ENCODE results near the gene IGSF6. TPM values are rescaled to one million over a fixed set of nuclear protein-coding genes. Genes with fewer than 3 reads are reported as not detected.

The IGSF6 gene
- total RNA-seq, 1 experiment from 2014 or later = 0.36 TPM

GRCh38 chr16:21645261-21645721 is 7.1 kb downstream of the IGSF6 start:
- no peak overlapping the region for H3K27ac ChIP-seq (ENCODE audit: low read length)

GRCh38 chr16:21644674-21645073 is 7.7 kb downstream of the IGSF6 start:
- Histone ChIP-seq H3K27ac (ENCODE audit: low read length) (no peak overlapping the region), H4K20me1 (ENCODE audit: low read length) (no peaks in the 10 kb centered on the region), H3K9me3 (ENCODE audit: low read length) (no peaks in the 10 kb centered on the region), H3K9ac (ENCODE audit: low read length) (no peak overlapping the region), H2AFZ (ENCODE audit: low read length) (no peak overlapping the region), H3K9me2 (replicated peaks; ENCODE audit: low read length) (no peaks in the 10 kb centered on the region), H3K4me1 (ENCODE audit: insufficient read depth, low read length) (no peaks in the 10 kb centered on the region; the same call in 1 of the 2 replicates), H3K36me3 (ENCODE audit: low read depth, low read length) (peaks cover 2% of the 10 kb centered on the region), H3K4me2 (ENCODE audit: low read length) (no peak overlapping the region), H3F3A (ENCODE audit: low read length, unreplicated experiment) (no peaks in the 10 kb centered on the region), H3K4me3 (ENCODE audit: low read length) (no peak overlapping the region), H3K79me2 (ENCODE audit: low read length) (0 out of 2 replicates have a peak, but pooled peaks cover 6% of the 10 kb centered on the region), H3K27me3 (ENCODE audit: low read length) (no peaks in the 10 kb centered on the region)
- intact Hi-C loops (cut with micrococcal nuclease) = no loop called here
- POLR2A ChIA-PET (ENCODE audit: unreplicated experiment) = no interaction called here
- no peak for TF ChIP-seq EZH2phosphoT487 (IDR thresholded peaks at IDR 0.05; ENCODE audit: borderline replicate concordance, low read length)
- TF ChIP-seq EZH2 (IDR thresholded peaks at IDR 0.05; ENCODE audit: low read length, unreplicated experiment) = no peak
- TF ChIP-seq, protein P1, sequence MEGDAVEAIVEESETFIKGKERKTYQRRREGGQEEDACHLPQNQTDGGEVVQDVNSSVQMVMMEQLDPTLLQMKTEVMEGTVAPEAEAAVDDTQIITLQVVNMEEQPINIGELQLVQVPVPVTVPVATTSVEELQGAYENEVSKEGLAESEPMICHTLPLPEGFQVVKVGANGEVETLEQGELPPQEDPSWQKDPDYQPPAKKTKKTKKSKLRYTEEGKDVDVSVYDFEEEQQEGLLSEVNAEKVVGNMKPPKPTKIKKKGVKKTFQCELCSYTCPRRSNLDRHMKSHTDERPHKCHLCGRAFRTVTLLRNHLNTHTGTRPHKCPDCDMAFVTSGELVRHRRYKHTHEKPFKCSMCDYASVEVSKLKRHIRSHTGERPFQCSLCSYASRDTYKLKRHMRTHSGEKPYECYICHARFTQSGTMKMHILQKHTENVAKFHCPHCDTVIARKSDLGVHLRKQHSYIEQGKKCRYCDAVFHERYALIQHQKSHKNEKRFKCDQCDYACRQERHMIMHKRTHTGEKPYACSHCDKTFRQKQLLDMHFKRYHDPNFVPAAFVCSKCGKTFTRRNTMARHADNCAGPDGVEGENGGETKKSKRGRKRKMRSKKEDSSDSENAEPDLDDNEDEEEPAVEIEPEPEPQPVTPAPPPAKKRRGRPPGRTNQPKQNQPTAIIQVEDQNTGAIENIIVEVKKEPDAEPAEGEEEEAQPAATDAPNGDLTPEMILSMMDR (conservative IDR thresholded peaks at IDR 0.05; ENCODE audit: low read depth, low read length) = no peak
- BruUV-seq (replicated peaks) = no TSS peak
- CTCF ChIA-PET = no interaction called here
- ATAC-seq (no peak), DNase-seq (no peak)

More at GRCh38 chr16:21645261-21645721, 7.1 kb downstream of the IGSF6 start:
- Histone ChIP-seq H3K27me3 (ENCODE audit: low read length) (no peaks in the 10 kb centered on the region), H3K79me2 (ENCODE audit: low read length) (0 out of 2 replicates have a peak, but pooled peaks cover 6% of the 10 kb centered on the region), H3K4me3 (ENCODE audit: low read length) (no peak overlapping the region), H3F3A (ENCODE audit: low read length, unreplicated experiment) (no peaks in the 10 kb centered on the region), H3K36me3 (ENCODE audit: low read depth, low read length) (peaks cover 2% of the 10 kb centered on the region), H3K4me2 (ENCODE audit: low read length) (no peak overlapping the region), H2AFZ (ENCODE audit: low read length) (no peak overlapping the region), H4K20me1 (ENCODE audit: low read length) (no peaks in the 10 kb centered on the region), H3K4me1 (ENCODE audit: insufficient read depth, low read length) (no peaks in the 10 kb centered on the region; the same call in 1 of the 2 replicates), H3K9ac (ENCODE audit: low read length) (no peak overlapping the region), H3K9me3 (ENCODE audit: low read length) (no peaks in the 10 kb centered on the region), H3K9me2 (replicated peaks; ENCODE audit: low read length) (no peaks in the 10 kb centered on the region)
- DNase-seq (no peak), ATAC-seq (no peak)
- TF ChIP-seq EZH2 (IDR thresholded peaks at IDR 0.05; ENCODE audit: low read length, unreplicated experiment) = no peak
- no peak for TF ChIP-seq EZH2phosphoT487 (IDR thresholded peaks at IDR 0.05; ENCODE audit: borderline replicate concordance, low read length)
- TF ChIP-seq, protein P1 (conservative IDR thresholded peaks at IDR 0.05; ENCODE audit: low read depth, low read length) = no peak
- CTCF ChIA-PET = interaction anchor here (0.7 kb wide), 1 partner anchor 20 kb away, joined by 3 read pairs; no protein-coding TSS in a partner anchor
- intact Hi-C loops (cut with micrococcal nuclease) = no loop called here
- no TSS peak for BruUV-seq (replicated peaks)
- POLR2A ChIA-PET (ENCODE audit: unreplicated experiment) = no interaction called here

GRCh38 chr16:21643785-21644184 is 8.6 kb downstream of the IGSF6 start:
- Histone ChIP-seq H3K4me1 (ENCODE audit: insufficient read depth, low read length) (peaks cover 9% of the 10 kb centered on the region), H3K4me3 (ENCODE audit: low read length) (no peak overlapping the region), H3F3A (ENCODE audit: low read length, unreplicated experiment) (peaks cover 5% of the 10 kb centered on the region), H3K9me2 (replicated peaks; ENCODE audit: low read length) (no peaks in the 10 kb centered on the region), H2AFZ (ENCODE audit: low read length) (no peak overlapping the region), H3K36me3 (ENCODE audit: low read depth, low read length) (peaks cover 2% of the 10 kb centered on the region), H3K79me2 (ENCODE audit: low read length) (peaks cover 10% of the 10 kb centered on the region; the same call in 1 of the 2 replicates), H3K9me3 (ENCODE audit: low read length) (no peaks in the 10 kb centered on the region), H3K9ac (ENCODE audit: low read length) (no peak overlapping the region), H3K27ac (ENCODE audit: low read length) (no peak overlapping the region), H3K4me2 (ENCODE audit: low read length) (no peak overlapping the region), H4K20me1 (ENCODE audit: low read length) (no peaks in the 10 kb centered on the region), H3K27me3 (ENCODE audit: low read length) (no peaks in the 10 kb centered on the region)
- TF ChIP-seq, protein P1 (conservative IDR thresholded peaks at IDR 0.05; ENCODE audit: low read depth, low read length) = no peak
- TF ChIP-seq EZH2 (IDR thresholded peaks at IDR 0.05; ENCODE audit: low read length, unreplicated experiment) (no peak), EZH2phosphoT487 (IDR thresholded peaks at IDR 0.05; ENCODE audit: borderline replicate concordance, low read length) (no peak)
- no TSS peak for BruUV-seq (replicated peaks)
- intact Hi-C loops (cut with micrococcal nuclease) = no loop called here
- ChIA-PET CTCF (interaction anchor here (0.6 kb wide), 1 partner anchor 20 kb away, joined by 3 read pairs; no protein-coding TSS in a partner anchor), POLR2A (ENCODE audit: unreplicated experiment) (no interaction called here)
- no peak for DNase-seq
- ATAC-seq = no peak
